H1 (cell line): ENCODE data around the gene OSTN. TPM values are rescaled to one million over a fixed set of nuclear protein-coding genes. Genes with fewer than 3 reads are reported as not detected.

Source experiments
- CTCF ChIA-PET: fragments of 300-600 bp; sonication (Branson Sonifier 250); formaldehyde crosslinking; loops from one replicate; lab custom pipeline; 2021; ENCODE audit not compliant: partially characterized antibody; lab: Charles Lee
- POLR2A ChIA-PET: fragments of 300-600 bp; sonication (Branson Sonifier 250); formaldehyde crosslinking; loops from one replicate; lab custom pipeline; 2021; ENCODE audit warnings: inconsistent platforms; ENCODE audit not compliant: partially characterized antibody; lab: Charles Lee
- DNase-seq, 2 experiments: peaks; one replicate each; pipeline versions ENCODE4 v3.0.0 to v3.0.0-alpha.2; 2010 to 2022; ENCODE audit warnings: low spot score in 2 of 2, low read depth in 1 of 2, mixed read lengths in 1 of 2
- FAIRE-seq: peaks from 2 replicates; lab custom pipeline; 2011; peaks lifted over from hg19 to GRCh38; lab: Jason Lieb, UNC
- H2AFZ ChIP-seq: 2 replicates; pipeline ENCODE4 v1.8.1; 2012; ENCODE audit warnings: low read length, inconsistent platforms
- H2AK5ac ChIP-seq: 2 replicates; pipeline ENCODE4 v1.6.1; 2013; ENCODE audit warnings: low read depth, low read length
- H2BK120ac ChIP-seq: replicated peaks from 2 replicates; pipeline ENCODE3; 2013; ENCODE audit warnings: low read depth, low read length, inconsistent platforms
- H2BK12ac ChIP-seq: 2 replicates; pipeline ENCODE4 v1.6.1; 2013; ENCODE audit warnings: low read depth, low read length
- H2BK15ac ChIP-seq: 2 replicates; pipeline ENCODE4 v1.6.1; 2013; ENCODE audit warnings: low read length
- H2BK20ac ChIP-seq: 2 replicates; pipeline ENCODE4 v1.6.1; 2013; ENCODE audit warnings: low read length
- H2BK5ac ChIP-seq: 2 replicates; pipeline ENCODE4 v1.6.1; 2013; ENCODE audit warnings: low read depth, low read length
- H3K14ac ChIP-seq: 2 replicates; pipeline ENCODE4 v1.6.1; 2013; ENCODE audit warnings: inconsistent platforms; ENCODE audit not compliant: insufficient read length
- H3K18ac ChIP-seq: 2 replicates; pipeline ENCODE4 v1.6.1; 2013; ENCODE audit warnings: low read length; ENCODE audit errors: extremely low read depth
- H3K23ac ChIP-seq: 2 replicates; pipeline ENCODE4 v1.6.1; 2013; ENCODE audit warnings: inconsistent platforms; ENCODE audit not compliant: insufficient read length
- H3K23me2 ChIP-seq: 2 replicates; pipeline ENCODE4 v1.6.1; 2013; ENCODE audit warnings: low read depth, low read length
- H3K27ac ChIP-seq: 2 replicates; pipeline ENCODE4 v1.6.1; 2011; ENCODE audit warnings: low read depth, low read length, inconsistent platforms
- H3K27me3 ChIP-seq, 4 experiments: replicated peaks in 1 of 4; 1 replicate in 1 of 4; 2 replicates in 3 of 4; pipeline versions ENCODE4 v1.6.1 to v1.8.1; 2011 to 2013; ENCODE audit warnings: low read length in 3 of 4, mild to moderate bottlenecking in 3 of 4, inconsistent platforms in 2 of 4, mixed read lengths in 2 of 4, moderate library complexity in 1 of 4; ENCODE audit not compliant: control insufficient read depth in 3 of 4, insufficient read depth in 3 of 4; ENCODE audit errors: extremely low read depth in 1 of 4
- H3K36me3 ChIP-seq, 4 experiments: 2 replicates each; pipeline versions ENCODE4 v1.6.1 to v1.8.1; 2011 to 2013; ENCODE audit warnings: mild to moderate bottlenecking in 4 of 4, low read length in 3 of 4, moderate library complexity in 2 of 4, control low read depth in 1 of 4, inconsistent platforms in 1 of 4; ENCODE audit not compliant: insufficient read depth in 4 of 4, control insufficient read depth in 2 of 4
- H3K4ac ChIP-seq: replicated peaks from 2 replicates; pipeline ENCODE3; 2013; ENCODE audit warnings: low read length, low read depth, mixed read lengths, inconsistent platforms; ENCODE audit not compliant: insufficient read length
- H3K4me1 ChIP-seq, 4 experiments: replicated peaks in 1 of 4; 1 replicate in 1 of 4; 2 replicates in 3 of 4; pipeline versions ENCODE4 v1.6.1 to v1.8.1; 2011 to 2013; ENCODE audit warnings: low read length in 3 of 4, inconsistent platforms in 2 of 4, mixed read lengths in 1 of 4; ENCODE audit not compliant: insufficient read depth in 4 of 4, control insufficient read depth in 3 of 4
- H3K4me2 ChIP-seq, 2 experiments: 2 replicates each; pipeline versions ENCODE4 v1.6.1 to v1.8.1; 2011 to 2013; ENCODE audit warnings: low read depth in 2 of 2, low read length in 2 of 2, control low read depth in 1 of 2, inconsistent platforms in 1 of 2, mild to moderate bottlenecking in 1 of 2; ENCODE audit not compliant: insufficient read depth in 1 of 2
- H3K4me3 ChIP-seq, 4 experiments: fragments of 200-600, 300-600 bp in 1 of 4; sonication (generic), shearing (Covaris generic), sonication (Bioruptor Twin) in 1 of 4; 2 replicates each; pipeline versions ENCODE4 v1.5.1 to v1.8.1; 2011 to 2016; ENCODE audit warnings: low read length in 4 of 4, low read depth in 3 of 4, control low read depth in 2 of 4, inconsistent platforms in 2 of 4, mild to moderate bottlenecking in 2 of 4, mixed read lengths in 1 of 4, moderate library complexity in 1 of 4; ENCODE audit not compliant: insufficient read depth in 2 of 4; ENCODE audit errors: extremely low read depth in 1 of 4
- H3K56ac ChIP-seq: replicated peaks from 2 replicates; pipeline ENCODE3; 2013; ENCODE audit warnings: low read depth, mild to moderate bottlenecking, mixed read lengths, low read length, inconsistent platforms; ENCODE audit not compliant: insufficient read length
- H3K79me1 ChIP-seq: 2 replicates; pipeline ENCODE4 v1.6.1; 2013; ENCODE audit warnings: low read depth, low read length, control low read depth
- H3K79me2 ChIP-seq, 2 experiments: 2 replicates each; pipeline versions ENCODE4 v1.6.1 to v1.8.1; 2012 to 2013; ENCODE audit warnings: low read length in 2 of 2, mild to moderate bottlenecking in 2 of 2, inconsistent platforms in 1 of 2; ENCODE audit not compliant: insufficient read depth in 2 of 2, control insufficient read depth in 1 of 2
- H3K9ac ChIP-seq, 4 experiments: replicated peaks in 1 of 4; 1 replicate in 1 of 4; 2 replicates in 3 of 4; pipeline versions ENCODE4 v1.6.1 to v1.8.1; 2011 to 2013; ENCODE audit warnings: low read depth in 3 of 4, low read length in 3 of 4, control low read depth in 2 of 4, mild to moderate bottlenecking in 2 of 4, moderate library complexity in 2 of 4, inconsistent platforms in 1 of 4; ENCODE audit errors: extremely low read depth in 1 of 4
- H3K9me3 ChIP-seq, 2 experiments: 2 replicates each; pipeline versions ENCODE4 v1.6.1 to v1.8.1; 2012 to 2013; ENCODE audit warnings: mild to moderate bottlenecking in 2 of 2, moderate library complexity in 2 of 2, control low read depth in 1 of 2, inconsistent platforms in 1 of 2, low read depth in 1 of 2, low read length in 1 of 2, mixed read lengths in 1 of 2; ENCODE audit not compliant: insufficient read depth in 2 of 2
- H4K20me1 ChIP-seq, 2 experiments: replicated peaks in 1 of 2; 2 replicates each; pipeline versions ENCODE3 to v1.8.1; 2011 to 2013; ENCODE audit warnings: inconsistent platforms in 2 of 2, low read length in 2 of 2, mild to moderate bottlenecking in 1 of 2; ENCODE audit not compliant: insufficient read depth in 2 of 2, control insufficient read depth in 1 of 2
- H4K5ac ChIP-seq: 2 replicates; pipeline ENCODE4 v1.6.1; 2013; ENCODE audit warnings: low read length, low read depth, mixed read lengths, inconsistent platforms; ENCODE audit not compliant: insufficient read length
- H4K8ac ChIP-seq: 2 replicates; pipeline ENCODE4 v1.8.0; 2013; ENCODE audit warnings: mild to moderate bottlenecking, moderate library complexity, low read length, inconsistent platforms; ENCODE audit not compliant: insufficient read depth; ENCODE audit errors: extremely low read depth
- H4K91ac ChIP-seq: replicated peaks from 2 replicates; pipeline ENCODE3; 2013; ENCODE audit warnings: low read length, mixed read lengths, inconsistent platforms; ENCODE audit not compliant: insufficient read length
- BACH1 ChIP-seq: IDR thresholded peaks from 2 replicates; pipeline ENCODE4 v1.6.1; 2012; ENCODE audit warnings: low read length, improper control_type of control experiment
- BCL11A ChIP-seq, 2 experiments: IDR thresholded peaks; one replicate each; pipeline ENCODE4 v1.6.1; 2011; ENCODE audit warnings: low read depth in 2 of 2, low read length in 2 of 2, mild to moderate bottlenecking in 2 of 2
- CBX5 ChIP-seq: fragments of 300-800, 300-1000 bp; sonication (generic); IDR thresholded peaks from 2 replicates; pipeline ENCODE4 v1.7.1; 2016; ENCODE audit warnings: antibody characterized with exemption, low read length, low read depth
- CHD1 ChIP-seq: IDR thresholded peaks from 2 replicates; pipeline ENCODE4 v1.6.1; 2012; ENCODE audit warnings: low read depth, low read length, improper control_type of control experiment
- NRF1 ChIP-seq: IDR thresholded peaks from 2 replicates; pipeline ENCODE4 v1.6.1; 2011; ENCODE audit warnings: mild to moderate bottlenecking, low read depth, low read length, improper control_type of control experiment
- PHF8 ChIP-seq: fragments of 200-600 bp; sonication (generic); conservative IDR thresholded peaks from 2 replicates; pipeline ENCODE4 v1.7.1; 2012; ENCODE audit warnings: low read depth, mild to moderate bottlenecking, inconsistent platforms, low read length, moderate library complexity
- POLR2AphosphoS5 ChIP-seq: IDR thresholded peaks from 2 replicates; pipeline ENCODE4 v1.6.1; 2011; ENCODE audit warnings: low read depth, low read length
- RNF2 ChIP-seq: fragments of 200-900, 300-1000 bp; sonication (generic); IDR thresholded peaks from 2 replicates; pipeline ENCODE4 v1.7.1; 2016; ENCODE audit warnings: borderline replicate concordance, low read depth, mild to moderate bottlenecking, antibody characterized with exemption, low read length; ENCODE audit not compliant: poor library complexity, severe bottlenecking; ENCODE audit errors: missing control alignments
- SIN3A ChIP-seq, 2 experiments: IDR thresholded peaks in 1 of 2; conservative IDR thresholded peaks in 1 of 2; 2 replicates each; pipeline ENCODE4 v1.6.1; 2011 to 2012; ENCODE audit warnings: low read length in 2 of 2, improper control_type of control experiment in 1 of 2, low read depth in 1 of 2, mild to moderate bottlenecking in 1 of 2
- SIX5 ChIP-seq: IDR thresholded peaks from 2 replicates; pipeline ENCODE4 v1.6.1; 2011; ENCODE audit warnings: mild to moderate bottlenecking, low read depth, low read length
- SP4 ChIP-seq: IDR thresholded peaks from 2 replicates; pipeline ENCODE4 v1.6.1; 2012; ENCODE audit warnings: low read length, inconsistent platforms
- WGBS, 2 experiments: shearing (Covaris generic) in 1 of 2; methylation state at CpG; one replicate each; pipeline versions ENCODE4 v1.1.6 to v1.1.7; 2013 to 2015; ENCODE audit warnings: low lambda C conversion rate in 2 of 2, mixed read lengths in 2 of 2, inconsistent platforms in 1 of 2, low coverage in 1 of 2, missing lambda C conversion rate in 1 of 2; ENCODE audit not compliant: insufficient replicate concordance in 2 of 2, insufficient coverage in 1 of 2, insufficient read length in 1 of 2; ENCODE audit errors: extremely low coverage in 1 of 2, missing lambda C conversion rate in 1 of 2; 5-methylcytosine and 5-hydroxymethylcytosine counted together
- polyA plus RNA-seq, 7 experiments: library from polyadenylated mRNA; depleted of rRNA in 3 of 7; stranded (reverse) in 5 of 7; unstranded in 2 of 7; fragments of >200 nt in 5 of 7; fragments of 200-250 nt in 2 of 7; gene quantifications; 1 replicate in 5 of 7; 2 replicates in 1 of 7; 4 replicates in 1 of 7; pipeline versions ENCODE4 v1.2.1 to v1.2.3, GENCODE V29; 2011 to 2013; ENCODE audit warnings: missing spikeins in 2 of 7, mixed read lengths in 2 of 7
- total RNA-seq: library from RNA; stranded (reverse); fragmentation: NEBNext Ultra II Directional; extraction: Animal tissue kit (Norgen Biotek cat#: 25700); gene quantifications from 2 replicates; pipeline ENCODE4 v1.2.1, GENCODE V29; 2021

Gene OSTN
- total and polyA plus RNA-seq, 2 of the 8 experiments (the other 6 are each of a cell fraction or from before 2014, with no cell fraction given), result not detected

DNA sequence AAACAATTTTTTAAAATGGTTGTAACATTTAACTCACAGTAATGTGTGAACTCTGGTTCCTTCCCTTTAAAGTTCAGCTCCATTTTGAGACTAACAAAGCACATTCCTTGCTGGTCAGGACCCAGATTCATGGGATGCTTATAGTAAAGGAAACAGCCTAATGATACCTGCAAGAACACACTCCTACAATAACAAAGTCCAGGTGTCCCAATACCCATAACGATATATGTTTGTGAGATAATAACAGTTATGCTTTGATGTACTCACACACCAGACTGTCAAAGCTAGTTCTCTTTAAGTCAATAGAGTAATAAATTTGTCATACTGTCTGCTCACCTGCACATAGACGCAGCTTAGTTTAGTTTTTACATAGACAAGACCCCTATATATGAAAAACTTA lies 114.3 kb downstream of the OSTN start:
- Histone ChIP-seq H3K56ac (no peak overlapping the region), H4K8ac (no peak overlapping the region), H2AFZ (no peak overlapping the region), H4K5ac (no peak overlapping the region), H3K79me2 (no peaks in the 10 kb centered on the region), H4K91ac (no peak overlapping the region), H2BK5ac (no peak overlapping the region), H3K14ac (no peak overlapping the region), H3K4me1 (no peaks in the 10 kb centered on the region), H4K20me1 (no peaks in the 10 kb centered on the region), H3K9ac (no peak overlapping the region), H3K79me1 (no peaks in the 10 kb centered on the region), H3K23me2 (no peaks in the 10 kb centered on the region), H3K18ac (no peak overlapping the region), H3K4me2 (no peak overlapping the region), H2BK15ac (no peak overlapping the region), H2BK12ac (no peak overlapping the region), H3K23ac (no peak overlapping the region), H2BK120ac (no peak overlapping the region), H2AK5ac (no peak overlapping the region), H3K36me3 (no peaks in the 10 kb centered on the region), H3K9me3 (no peaks in the 10 kb centered on the region; a peak in 1 of 4 replicates), H3K4me3 (no peak overlapping the region), H2BK20ac (no peak overlapping the region), H3K4ac (no peak overlapping the region)
- ChIA-PET POLR2A (no interaction called here), CTCF (interaction anchor here (1.0 kb wide), 1 partner anchor 28 kb away, joined by 3 read pairs; no protein-coding TSS in a partner anchor)
- FAIRE-seq (no peak), DNase-seq (no peak)
- 93% methylated on average over 2 of the region's 2 CpGs; no CpG with 5 or more reads in 1 of the 2 experiments for WGBS, 2 experiments
- no peak for TF ChIP-seq SP4
- TF ChIP-seq SIN3A (conservative IDR thresholded peaks at IDR 0.05 in 1 of 2, IDR thresholded peaks at IDR 0.05 in 1 of 2; ENCODE audit: low read depth in 1 of 2, low read length in 2 of 2), result no peak
- no peak for TF ChIP-seq BCL11A (IDR thresholded peaks at IDR 0.05; ENCODE audit: low read depth in 2 of 2, low read length in 2 of 2)
- no peak for TF ChIP-seq RNF2
- TF ChIP-seq PHF8, result no peak
- TF ChIP-seq SIX5, result no peak
- no peak for TF ChIP-seq POLR2AphosphoS5
- TF ChIP-seq CHD1, result no peak
- no peak for TF ChIP-seq NRF1
- no peak for TF ChIP-seq BACH1
- no peak for TF ChIP-seq CBX5
- TF ChIP-seq, all 59 proteins: peak for 0
- Histone ChIP-seq H3K27ac (no peak overlapping the region), H3K27me3 (no peaks in the 10 kb centered on the region)
